B cell (primary cell): ENCODE data around the gene SPTBN1. TPM values are rescaled to one million over a fixed set of nuclear protein-coding genes. Genes with fewer than 3 reads are reported as not detected.

Source experiments
- ATAC-seq: fragments of 200-7000 bp; cut with Tn5 transposase; one replicate; pipeline ENCODE4 v1.10.0; 2021; ENCODE audit warnings: low read depth, mild to moderate bottlenecking, moderate number of reproducible peaks, moderate library complexity
- CTCF ChIA-PET: fragments of 350-600 bp; sonication (Branson Sonifier 250); formaldehyde crosslinking; loops from one replicate; lab custom pipeline; 2021; ENCODE audit warnings: antibody characterized with exemption, inconsistent platforms; lab: Charles Lee
- POLR2A ChIA-PET: fragments of 350-600 bp; sonication (Branson Sonifier 250); formaldehyde crosslinking; loops from one replicate; lab custom pipeline; 2021; ENCODE audit warnings: antibody characterized with exemption; lab: Charles Lee
- DNase-seq: peaks from one replicate; pipeline ENCODE4 v3.0.0; 2013
- H2AFZ ChIP-seq: 2 replicates; pipeline ENCODE4 v1.6.1; 2012; ENCODE audit warnings: mild to moderate bottlenecking, low read depth, low read length; ENCODE audit not compliant: insufficient read depth, poor library complexity, severe bottlenecking
- H3K27ac ChIP-seq, 2 donors: 1 replicate in 1 of 2; 2 replicates in 1 of 2; pipeline ENCODE4 v1.5.1; 2012 to 2013; ENCODE audit warnings: low read length in 2 of 2, mild to moderate bottlenecking in 2 of 2, moderate library complexity in 1 of 2
- H3K27me3 ChIP-seq, 4 experiments: fragments of 200-600 bp in 1 of 4; sonication (generic) in 1 of 4; replicated peaks in 1 of 4; 1 replicate in 2 of 4; 2 replicates in 2 of 4; pipeline versions ENCODE4 v1.6.1 to v1.7.0; 2013 to 2016; ENCODE audit warnings: low read length in 3 of 4, mild to moderate bottlenecking in 2 of 4, mixed read lengths in 1 of 4, moderate library complexity in 1 of 4; ENCODE audit not compliant: insufficient read depth in 4 of 4, control insufficient read depth in 3 of 4; ENCODE audit errors: control extremely low read depth in 1 of 4
- H3K36me3 ChIP-seq, 2 experiments: replicated peaks in 1 of 2; 1 replicate in 1 of 2; 2 replicates in 1 of 2; pipeline versions ENCODE4 v1.6.1 to v1.7.1; 2013; ENCODE audit warnings: low read length in 1 of 2; ENCODE audit not compliant: insufficient read depth in 2 of 2, control insufficient read depth in 1 of 2; ENCODE audit errors: control extremely low read depth in 1 of 2, extremely low read depth in 1 of 2
- H3K4me1 ChIP-seq, 2 donors: fragments of 200-600 bp in 1 of 2; sonication (generic) in 1 of 2; 1 replicate in 1 of 2; 2 replicates in 1 of 2; pipeline versions ENCODE4 v1.5.1 to v1.6.1; 2013 to 2017; ENCODE audit warnings: low read length in 2 of 2; ENCODE audit not compliant: control insufficient read depth in 2 of 2, insufficient read depth in 2 of 2
- H3K4me2 ChIP-seq: replicated peaks from 2 replicates; pipeline ENCODE3; 2012; ENCODE audit warnings: mild to moderate bottlenecking, low read depth, low read length; ENCODE audit not compliant: poor library complexity, severe bottlenecking
- H3K4me3 ChIP-seq, 5 experiments: fragments of 200-600 bp in 1 of 5; sonication (generic) in 1 of 5; 1 replicate in 3 of 5; 2 replicates in 2 of 5; pipeline versions ENCODE4 v1.5.1 to v1.7.0; 2011 to 2016; ENCODE audit warnings: low read length in 4 of 5, mild to moderate bottlenecking in 4 of 5, low read depth in 2 of 5, control low read depth in 1 of 5, moderate library complexity in 1 of 5; ENCODE audit not compliant: insufficient read depth in 1 of 5; ENCODE audit errors: control extremely low read depth in 1 of 5, extremely low read depth in 1 of 5
- H3K79me2 ChIP-seq: fragments of 200-600 bp; sonication (generic); one replicate; pipeline ENCODE4 v1.6.0; 2016; ENCODE audit warnings: low read length; ENCODE audit not compliant: control insufficient read depth, insufficient read depth
- H3K9ac ChIP-seq: fragments of 200-600 bp; sonication (generic); 2 replicates; pipeline ENCODE4 v1.6.1; 2017; ENCODE audit warnings: mild to moderate bottlenecking, low read length, moderate library complexity
- H3K9me3 ChIP-seq, 3 donors: one replicate each; pipeline versions ENCODE4 v1.6.1 to v1.7.1; 2013; ENCODE audit warnings: low read length in 2 of 3; ENCODE audit not compliant: control insufficient read depth in 2 of 3, insufficient read depth in 1 of 3; ENCODE audit errors: control extremely low read depth in 1 of 3
- H4K20me1 ChIP-seq: 2 replicates; pipeline ENCODE4 v1.6.0; 2012; ENCODE audit warnings: mild to moderate bottlenecking, low read length; ENCODE audit not compliant: insufficient read depth, control insufficient read depth, poor library complexity, severe bottlenecking
- H3K27ac Mint-ChIP-seq: one replicate; pipeline ENCODE4 v1.8.0; 2021; ENCODE audit warnings: mixed read lengths
- H3K27me3 Mint-ChIP-seq: one replicate; pipeline ENCODE4 v1.8.0; 2021; ENCODE audit warnings: mixed read lengths
- H3K4me1 Mint-ChIP-seq: one replicate; pipeline ENCODE4 v1.8.0; 2021; ENCODE audit warnings: mixed read lengths
- H3K4me3 Mint-ChIP-seq: one replicate; pipeline ENCODE4 v1.8.0; 2021; ENCODE audit warnings: mixed read lengths
- H3K9me3 Mint-ChIP-seq: one replicate; pipeline ENCODE4 v1.8.0; 2022; ENCODE audit warnings: mixed read lengths; ENCODE audit not compliant: insufficient read depth
- EZH2 ChIP-seq: IDR thresholded peaks from 2 replicates; pipeline ENCODE4 v1.6.1; 2012; ENCODE audit warnings: borderline replicate concordance, low read depth, mild to moderate bottlenecking, moderate library complexity, low read length; ENCODE audit not compliant: insufficient read depth, poor library complexity, severe bottlenecking
- WGBS: methylation state at CpG from one replicate; pipeline ENCODE4 v1.1.5; 2013; ENCODE audit warnings: missing lambda C conversion rate; ENCODE audit not compliant: insufficient coverage; 5-methylcytosine and 5-hydroxymethylcytosine counted together
- intact Hi-C: fragments of 100-400 bp; cut with micrococcal nuclease; formaldehyde crosslinking; loops from one replicate; pipeline ENCODE4 v1.10.0; 2022
- polyA plus RNA-seq: library from polyadenylated mRNA; depleted of rRNA; stranded (reverse); fragments of >200 nt; gene quantifications from 2 replicates; pipeline ENCODE4 v1.2.3, GENCODE V29; 2012
- total RNA-seq, 2 donors: library from RNA; stranded (reverse); fragments of 120-200 nt in 1 of 2; gene quantifications; 1 replicate in 1 of 2; 2 replicates in 1 of 2; pipeline versions ENCODE4 v1.2.3 to v1.2.4, GENCODE V29; 2013 to 2022
- TF ChIP-seq, protein P1 (sequence below): fragments of 200-600 bp; IDR thresholded peaks from one replicate; pipeline ENCODE4 v1.8.0; 2022; ENCODE audit warnings: antibody characterized with exemption, mild to moderate bottlenecking

The SPTBN1 gene
- total and polyA plus RNA-seq, 2 donors (not counting 1 experiment from before 2014, with no cell fraction given), result 43.7 to 144 TPM

DNA sequence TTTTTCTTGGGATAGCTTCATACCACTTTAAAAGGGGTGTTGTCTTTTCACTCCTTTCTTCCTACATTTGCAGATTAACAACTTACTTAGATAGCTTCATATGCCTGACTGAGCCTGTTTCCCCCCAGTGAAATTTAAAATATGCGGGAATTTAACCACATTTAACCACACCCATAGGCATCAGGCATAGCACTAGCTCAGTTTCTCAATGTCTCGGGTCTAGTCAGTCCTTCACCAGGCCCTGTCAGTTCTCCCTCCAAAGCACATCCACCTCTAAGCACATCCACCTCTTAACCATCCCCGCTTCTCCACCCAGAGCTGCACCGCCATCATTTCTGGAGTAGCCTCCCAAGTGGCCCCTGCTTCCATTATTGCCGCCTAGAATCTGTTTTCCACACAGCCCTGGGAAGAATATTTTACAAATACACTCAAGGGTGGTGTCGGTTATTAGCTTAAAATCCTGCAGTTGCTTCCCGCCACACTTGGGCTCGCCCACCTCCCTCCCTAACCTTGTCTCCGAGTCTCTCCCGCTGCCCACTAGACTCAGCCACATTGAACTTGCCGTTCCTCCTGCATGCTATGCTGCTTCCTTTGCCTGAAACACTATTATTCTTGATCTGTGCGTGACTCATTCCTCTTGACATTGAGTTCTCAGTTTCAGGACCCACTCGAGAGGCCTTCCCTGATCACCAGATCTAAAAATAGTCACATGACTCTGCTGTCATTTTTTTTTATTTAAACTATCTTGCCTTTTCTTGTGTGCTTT is 68.3 kb downstream of the SPTBN1 start:
- DNase-seq (no peak), ATAC-seq (no peak)
- no peak overlapping the region for H3K4me3 ChIP-seq
- TF ChIP-seq EZH2, result no peak
- TF ChIP-seq, protein P1, sequence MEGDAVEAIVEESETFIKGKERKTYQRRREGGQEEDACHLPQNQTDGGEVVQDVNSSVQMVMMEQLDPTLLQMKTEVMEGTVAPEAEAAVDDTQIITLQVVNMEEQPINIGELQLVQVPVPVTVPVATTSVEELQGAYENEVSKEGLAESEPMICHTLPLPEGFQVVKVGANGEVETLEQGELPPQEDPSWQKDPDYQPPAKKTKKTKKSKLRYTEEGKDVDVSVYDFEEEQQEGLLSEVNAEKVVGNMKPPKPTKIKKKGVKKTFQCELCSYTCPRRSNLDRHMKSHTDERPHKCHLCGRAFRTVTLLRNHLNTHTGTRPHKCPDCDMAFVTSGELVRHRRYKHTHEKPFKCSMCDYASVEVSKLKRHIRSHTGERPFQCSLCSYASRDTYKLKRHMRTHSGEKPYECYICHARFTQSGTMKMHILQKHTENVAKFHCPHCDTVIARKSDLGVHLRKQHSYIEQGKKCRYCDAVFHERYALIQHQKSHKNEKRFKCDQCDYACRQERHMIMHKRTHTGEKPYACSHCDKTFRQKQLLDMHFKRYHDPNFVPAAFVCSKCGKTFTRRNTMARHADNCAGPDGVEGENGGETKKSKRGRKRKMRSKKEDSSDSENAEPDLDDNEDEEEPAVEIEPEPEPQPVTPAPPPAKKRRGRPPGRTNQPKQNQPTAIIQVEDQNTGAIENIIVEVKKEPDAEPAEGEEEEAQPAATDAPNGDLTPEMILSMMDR, result no peak
- Mint-ChIP-seq H3K4me3 (no peak overlapping the region), H3K4me1 (peaks cover 9% of the 10 kb centered on the region), H3K27me3 (peaks cover 5% of the 10 kb centered on the region), H3K27ac (no peak overlapping the region), H3K9me3 (no peaks in the 10 kb centered on the region)
- no peaks in the 10 kb centered on the region for H3K27me3 ChIP-seq
- WGBS, result 74% methylated on average over 11 of the region's 13 CpGs
- no peaks in the 10 kb centered on the region for H3K4me1 ChIP-seq
- intact Hi-C loops, result loop anchor here (5.0 to 10.0 kb wide), 2 partner anchors 33 to 650 kb away; no protein-coding TSS in a partner anchor
- H4K20me1 ChIP-seq, result no peaks in the 10 kb centered on the region
- H3K36me3 ChIP-seq, result no peaks in the 10 kb centered on the region
- H3K27ac ChIP-seq, result no peak overlapping the region
- no peaks in the 10 kb centered on the region for H3K9me3 ChIP-seq
- H2AFZ ChIP-seq, result peak overlapping the region; percentile 44
- ChIA-PET POLR2A (interaction anchor here (1.6 kb wide), 1 partner anchor 50 kb away, joined by 3 read pairs; no protein-coding TSS in a partner anchor), CTCF (interaction anchor here (0.8 to 8.3 kb wide), 34 partner anchors 12 to 644 kb away, joined by 3 to 244 read pairs (median 4); no protein-coding TSS in a partner anchor)
- H3K9ac ChIP-seq, result no peak overlapping the region
- H3K4me2 ChIP-seq, result no peak overlapping the region
- H3K79me2 ChIP-seq, result no peaks in the 10 kb centered on the region

GRCh38 chr2:54525321-54525720 is 69.2 kb downstream of the SPTBN1 start:
- TF ChIP-seq, protein P1, result no peak
- no peak for TF ChIP-seq EZH2

More at GRCh38 chr2:54525321-54525720, 69.2 kb downstream of the SPTBN1 start:
- intact Hi-C loops, result loop anchor here (10.0 kb wide), 1 partner anchor 649 kb away; no protein-coding TSS in a partner anchor
- H3K36me3 ChIP-seq, result no peaks in the 10 kb centered on the region
- no CpG with 5 or more reads among the region's 9 CpGs for WGBS
- H3K27me3 ChIP-seq, result no peaks in the 10 kb centered on the region
- no peaks in the 10 kb centered on the region for H3K4me1 ChIP-seq
- H3K9ac ChIP-seq, result no peak overlapping the region
- Mint-ChIP-seq H3K27ac (no peak overlapping the region), H3K27me3 (no peaks in the 10 kb centered on the region), H3K4me1 (peaks cover 9% of the 10 kb centered on the region), H3K4me3 (no peak overlapping the region), H3K9me3 (no peaks in the 10 kb centered on the region)
- no peaks in the 10 kb centered on the region for H4K20me1 ChIP-seq
- POLR2A ChIA-PET, result no interaction called here
- no peak overlapping the region for H3K27ac ChIP-seq
- no peaks in the 10 kb centered on the region for H3K79me2 ChIP-seq
- no peaks in the 10 kb centered on the region for H3K9me3 ChIP-seq
- no peak for ATAC-seq
- no peak overlapping the region for H3K4me3 ChIP-seq
- H3K4me2 ChIP-seq, result no peak overlapping the region
- DNase-seq, result no peak
- CTCF ChIA-PET, result interaction anchor here (0.5 to 8.3 kb wide), 16 partner anchors 35 to 455 kb away, joined by 3 to 244 read pairs (median 14); no protein-coding TSS in a partner anchor
- H2AFZ ChIP-seq, result no peak overlapping the region
